GM18520 (cell line): Measurements from ENCODE around the gene TMEM178B.

Experiments used
- ATAC-seq: cut with Tn5 transposase; IDR thresholded peaks from one replicate; pipeline ENCODE4 v1.9.1; 2021; ENCODE audit not compliant: unreplicated experiment

Gene TMEM178B

GRCh38 chr7:141460781-141461715 lies 387.2 kb downstream of the TMEM178B start:
- no peak for ATAC-seq

GRCh38 chr7:141461924-141462323 lies 388.1 kb downstream of the TMEM178B start:
- ATAC-seq, result no peak

- ATAC-seq, result no peak
These were observed 389.1 kb downstream of the TMEM178B start for GRCh38 chr7:141462958-141463357.

- no peak for ATAC-seq
These were observed 390.1 kb downstream of the TMEM178B start for GRCh38 chr7:141463986-141464385.

DNA sequence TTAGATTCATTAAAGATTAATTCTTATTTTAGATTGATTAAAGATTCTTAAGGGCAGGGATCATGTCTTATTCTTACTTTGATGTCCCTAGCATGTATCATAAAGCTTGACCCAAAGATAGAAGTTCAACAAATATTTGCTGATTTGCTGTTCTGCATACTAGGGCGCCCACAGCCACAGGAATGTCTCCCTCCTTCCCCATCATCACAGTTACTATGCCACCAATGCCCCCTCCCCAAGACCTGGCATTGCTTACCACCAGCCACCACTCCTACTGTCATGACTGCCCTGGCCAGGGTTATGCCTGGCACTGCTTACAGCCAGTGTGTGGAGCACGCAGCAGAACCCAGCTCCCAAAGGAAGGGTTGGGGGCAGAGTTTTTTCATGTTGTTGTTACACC lies 390.7 kb downstream of the TMEM178B start:
- no peak for ATAC-seq

DNA sequence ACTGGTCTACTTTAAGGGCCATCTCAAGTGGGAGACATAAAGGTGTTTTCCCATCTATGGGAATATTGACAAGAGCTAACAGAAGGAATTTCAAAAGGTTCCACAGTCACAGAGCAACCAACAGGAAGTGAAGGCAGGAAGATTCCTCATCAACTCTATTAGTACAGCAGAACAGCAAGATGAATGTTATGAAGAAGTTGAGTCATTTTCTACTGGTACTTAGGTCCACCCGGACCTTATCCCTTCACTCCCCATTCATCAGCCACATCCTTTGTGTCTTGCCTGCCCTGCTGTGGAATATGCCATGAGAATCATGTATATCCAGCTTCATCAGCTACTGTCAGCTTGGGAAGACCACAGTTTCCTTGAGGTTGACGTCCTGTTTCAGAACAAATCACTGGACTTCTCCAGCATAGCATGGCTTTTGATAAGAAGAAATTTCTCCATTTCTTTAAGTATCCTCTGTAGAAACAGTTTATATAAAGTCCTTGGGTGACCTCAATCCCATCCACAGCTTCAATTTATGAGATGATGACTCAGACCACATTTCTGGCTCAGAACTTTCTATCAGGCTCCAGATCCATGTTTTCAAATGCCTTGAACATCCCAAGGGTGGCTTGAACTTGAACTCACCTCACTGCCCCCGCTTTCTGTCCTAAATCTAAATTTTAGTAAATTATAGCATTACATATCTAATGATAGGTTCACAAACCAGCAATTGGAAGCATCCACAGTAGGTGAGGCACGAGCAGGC lies 392.5 kb downstream of the TMEM178B start:
- ATAC-seq, result no peak

DNA sequence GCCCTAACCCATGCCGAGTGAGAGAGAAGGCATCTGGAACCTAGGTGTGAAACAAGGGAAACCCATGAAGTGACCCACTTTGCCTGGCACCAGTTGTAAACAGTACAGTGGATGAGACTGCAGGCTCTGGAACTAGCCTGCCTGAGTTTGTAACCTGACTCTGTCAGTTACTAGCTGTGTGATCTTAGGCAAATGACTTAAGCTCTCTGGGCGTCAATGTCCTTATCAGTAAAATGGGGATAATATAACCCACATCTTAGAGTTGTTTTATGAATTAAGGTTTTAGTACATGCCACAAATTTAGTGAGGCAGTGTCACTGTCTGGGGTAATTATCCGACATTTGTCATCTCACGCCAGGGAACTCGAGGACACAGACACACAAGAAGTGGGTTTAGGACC lies 394.5 kb downstream of the TMEM178B start:
- no peak for ATAC-seq

DNA sequence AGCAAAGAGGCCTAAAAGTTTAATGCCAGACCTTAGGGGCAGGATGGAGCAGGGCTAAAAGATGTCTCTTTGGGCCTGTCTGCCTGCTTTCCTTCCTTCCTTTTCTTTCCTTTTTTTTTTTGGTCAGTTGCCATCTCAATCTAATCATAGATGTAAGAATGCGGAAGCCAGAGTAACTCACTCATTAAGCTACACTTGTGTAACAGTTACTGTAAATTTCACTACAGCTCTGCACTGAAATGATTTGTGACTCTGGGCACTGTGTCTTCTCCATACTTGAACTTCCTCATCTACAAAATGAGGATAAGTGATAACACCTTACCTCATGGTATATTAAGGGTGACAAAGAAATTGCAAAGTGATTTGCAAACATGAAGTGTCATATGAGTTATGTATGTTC lies 401.8 kb downstream of the TMEM178B start:
- no peak for ATAC-seq

GRCh38 chr7:141477865-141478264 lies 404.0 kb downstream of the TMEM178B start:
- no peak for ATAC-seq

- ATAC-seq, result no peak
These were observed 405.0 kb downstream of the TMEM178B start for GRCh38 chr7:141478845-141479244.

GRCh38 chr7:141480953-141481352 lies 407.1 kb downstream of the TMEM178B start:
- ATAC-seq, result no peak

- ATAC-seq, result no peak
These were observed 408.1 kb downstream of the TMEM178B start for GRCh38 chr7:141481971-141482370.

DNA sequence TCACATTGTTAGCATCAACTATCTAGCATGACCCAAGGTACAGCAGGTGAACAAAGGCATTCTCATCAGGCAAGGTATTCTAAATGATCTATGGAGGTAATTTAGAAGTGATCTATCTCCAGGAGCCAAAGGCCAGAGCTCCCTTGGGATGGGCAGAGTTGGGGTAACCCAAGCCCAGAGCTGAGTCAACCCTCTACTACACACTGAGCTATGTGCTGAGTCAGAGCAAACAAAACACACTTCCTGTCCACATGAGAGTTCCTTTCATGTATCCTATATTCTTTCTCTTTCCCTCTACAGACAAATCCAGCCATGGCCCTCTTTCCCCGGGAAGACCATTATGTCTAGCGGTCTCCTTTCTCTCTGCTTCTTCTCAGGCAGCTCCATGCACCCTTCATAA lies 409.2 kb downstream of the TMEM178B start:
- ATAC-seq, result no peak

DNA sequence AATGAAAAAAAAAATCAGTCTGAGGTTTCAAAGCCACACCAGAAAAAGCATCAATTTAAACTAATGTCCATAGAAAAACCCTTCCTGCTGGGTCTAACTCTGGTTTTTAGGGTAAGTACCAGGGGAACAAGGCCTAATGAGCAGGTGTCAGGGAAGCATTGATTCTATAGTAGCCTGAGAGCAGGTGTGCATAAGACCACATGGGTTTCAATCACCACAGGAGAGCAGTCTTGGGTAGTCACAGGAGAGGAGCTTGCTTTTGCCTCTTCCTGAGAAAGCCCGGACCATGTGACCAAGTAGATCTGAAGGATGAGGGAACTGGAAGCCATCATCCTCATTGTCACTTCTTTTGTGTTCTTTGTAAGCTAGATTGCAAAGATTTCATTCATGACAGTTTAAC lies 411.0 kb downstream of the TMEM178B start:
- no peak for ATAC-seq

GRCh38 chr7:141486959-141487358 lies 413.1 kb downstream of the TMEM178B start:
- ATAC-seq, result no peak

DNA sequence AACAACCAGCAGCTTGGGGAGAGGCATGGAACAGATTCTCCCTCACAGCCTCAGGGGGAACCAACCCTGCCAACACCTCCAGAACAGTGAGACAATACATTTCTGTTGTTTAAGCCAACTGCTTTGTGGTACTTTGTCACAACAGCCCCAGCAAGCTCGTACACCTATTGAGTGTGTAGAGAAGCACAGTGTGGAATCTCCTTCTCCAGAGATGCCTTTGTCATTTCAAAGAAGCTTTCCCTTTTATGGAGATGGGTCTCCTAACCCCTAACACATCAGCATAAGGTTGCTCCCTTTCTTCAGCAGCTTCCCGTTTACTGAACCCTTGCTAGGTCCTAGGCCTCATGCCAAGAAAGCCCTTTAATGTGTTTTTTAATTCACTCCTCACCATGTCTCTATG lies 416.6 kb downstream of the TMEM178B start:
- ATAC-seq, result no peak

GRCh38 chr7:141495057-141495456 lies 421.2 kb downstream of the TMEM178B start:
- ATAC-seq, result no peak

DNA sequence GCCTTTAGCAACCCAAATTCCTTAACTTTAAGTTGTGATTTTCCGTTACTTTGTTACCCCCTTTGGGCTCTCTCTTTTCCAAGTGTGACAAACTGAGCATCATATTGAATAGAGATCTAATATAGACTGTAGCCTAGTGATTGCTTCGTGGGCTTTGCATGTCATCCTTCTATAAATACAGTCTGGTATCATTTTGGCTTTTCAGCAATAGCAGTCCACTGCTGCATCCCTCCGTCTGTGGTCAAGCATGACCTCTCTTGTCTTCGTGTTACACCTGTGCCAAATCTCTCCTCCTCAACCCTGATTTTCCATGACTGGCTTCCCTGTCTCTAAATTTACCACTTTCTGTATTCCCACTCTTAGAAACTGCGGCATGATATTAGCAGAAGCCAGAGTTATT lies 423.5 kb downstream of the TMEM178B start:
- ATAC-seq, result no peak

- no peak for ATAC-seq
These were observed 426.7 kb downstream of the TMEM178B start for GRCh38 chr7:141500608-141501007.

GRCh38 chr7:141501451-141501850 lies 427.6 kb downstream of the TMEM178B start:
- no peak for ATAC-seq

DNA sequence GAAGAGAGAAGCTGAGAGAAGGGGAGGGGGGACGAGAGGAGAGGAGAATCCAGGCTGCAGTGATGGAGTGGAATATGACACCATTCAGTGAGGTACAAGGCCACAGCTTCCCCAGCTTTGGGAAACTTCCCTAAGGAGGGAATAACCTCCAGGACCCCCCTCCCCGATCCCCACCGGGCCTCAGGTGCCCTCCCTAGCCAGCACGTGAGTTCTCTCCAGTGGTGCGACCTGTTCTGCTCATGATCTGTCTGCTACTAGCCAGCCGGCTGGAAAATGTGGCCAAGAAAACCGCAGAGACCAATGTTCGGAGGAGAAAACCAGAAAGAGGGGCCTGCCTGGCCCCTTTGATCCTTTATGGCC lies 437.4 kb downstream of the TMEM178B start:
- ATAC-seq, result no peak

- ATAC-seq, result no peak
These were observed 438.0 kb downstream of the TMEM178B start for GRCh38 chr7:141511676-141512396.
